H1 (cell line): ENCODE data around the gene SRP9. TPM values are rescaled to one million over a fixed set of nuclear protein-coding genes. Genes with fewer than 3 reads are reported as not detected.

Source experiments
- CTCF ChIA-PET: fragments of 300-600 bp; sonication (Branson Sonifier 250); formaldehyde crosslinking; loops from one replicate; lab custom pipeline; 2021; ENCODE audit not compliant: partially characterized antibody; lab: Charles Lee
- POLR2A ChIA-PET: fragments of 300-600 bp; sonication (Branson Sonifier 250); formaldehyde crosslinking; loops from one replicate; lab custom pipeline; 2021; ENCODE audit warnings: inconsistent platforms; ENCODE audit not compliant: partially characterized antibody; lab: Charles Lee
- DNase-seq, 2 experiments: peaks; one replicate each; pipeline versions ENCODE4 v3.0.0 to v3.0.0-alpha.2; 2010 to 2022; ENCODE audit warnings: low spot score in 2 of 2, low read depth in 1 of 2, mixed read lengths in 1 of 2
- FAIRE-seq: peaks from 2 replicates; lab custom pipeline; 2011; peaks lifted over from hg19 to GRCh38; lab: Jason Lieb, UNC
- H2AFZ ChIP-seq: 2 replicates; pipeline ENCODE4 v1.8.1; 2012; ENCODE audit warnings: low read length, inconsistent platforms
- H2AK5ac ChIP-seq: 2 replicates; pipeline ENCODE4 v1.6.1; 2013; ENCODE audit warnings: low read depth, low read length
- H2BK120ac ChIP-seq: replicated peaks from 2 replicates; pipeline ENCODE3; 2013; ENCODE audit warnings: low read depth, low read length, inconsistent platforms
- H2BK12ac ChIP-seq: 2 replicates; pipeline ENCODE4 v1.6.1; 2013; ENCODE audit warnings: low read depth, low read length
- H2BK15ac ChIP-seq: 2 replicates; pipeline ENCODE4 v1.6.1; 2013; ENCODE audit warnings: low read length
- H2BK20ac ChIP-seq: 2 replicates; pipeline ENCODE4 v1.6.1; 2013; ENCODE audit warnings: low read length
- H2BK5ac ChIP-seq: 2 replicates; pipeline ENCODE4 v1.6.1; 2013; ENCODE audit warnings: low read depth, low read length
- H3K14ac ChIP-seq: 2 replicates; pipeline ENCODE4 v1.6.1; 2013; ENCODE audit warnings: inconsistent platforms; ENCODE audit not compliant: insufficient read length
- H3K18ac ChIP-seq: 2 replicates; pipeline ENCODE4 v1.6.1; 2013; ENCODE audit warnings: low read length; ENCODE audit errors: extremely low read depth
- H3K23ac ChIP-seq: 2 replicates; pipeline ENCODE4 v1.6.1; 2013; ENCODE audit warnings: inconsistent platforms; ENCODE audit not compliant: insufficient read length
- H3K23me2 ChIP-seq: 2 replicates; pipeline ENCODE4 v1.6.1; 2013; ENCODE audit warnings: low read depth, low read length
- H3K27ac ChIP-seq: 2 replicates; pipeline ENCODE4 v1.6.1; 2011; ENCODE audit warnings: low read depth, low read length, inconsistent platforms
- H3K27me3 ChIP-seq, 4 experiments: replicated peaks in 1 of 4; 1 replicate in 1 of 4; 2 replicates in 3 of 4; pipeline versions ENCODE4 v1.6.1 to v1.8.1; 2011 to 2013; ENCODE audit warnings: low read length in 3 of 4, mild to moderate bottlenecking in 3 of 4, inconsistent platforms in 2 of 4, mixed read lengths in 2 of 4, moderate library complexity in 1 of 4; ENCODE audit not compliant: control insufficient read depth in 3 of 4, insufficient read depth in 3 of 4; ENCODE audit errors: extremely low read depth in 1 of 4
- H3K36me3 ChIP-seq, 4 experiments: 2 replicates each; pipeline versions ENCODE4 v1.6.1 to v1.8.1; 2011 to 2013; ENCODE audit warnings: mild to moderate bottlenecking in 4 of 4, low read length in 3 of 4, moderate library complexity in 2 of 4, control low read depth in 1 of 4, inconsistent platforms in 1 of 4; ENCODE audit not compliant: insufficient read depth in 4 of 4, control insufficient read depth in 2 of 4
- H3K4ac ChIP-seq: replicated peaks from 2 replicates; pipeline ENCODE3; 2013; ENCODE audit warnings: low read length, low read depth, mixed read lengths, inconsistent platforms; ENCODE audit not compliant: insufficient read length
- H3K4me1 ChIP-seq, 4 experiments: replicated peaks in 1 of 4; 1 replicate in 1 of 4; 2 replicates in 3 of 4; pipeline versions ENCODE4 v1.6.1 to v1.8.1; 2011 to 2013; ENCODE audit warnings: low read length in 3 of 4, inconsistent platforms in 2 of 4, mixed read lengths in 1 of 4; ENCODE audit not compliant: insufficient read depth in 4 of 4, control insufficient read depth in 3 of 4
- H3K4me2 ChIP-seq, 2 experiments: 2 replicates each; pipeline versions ENCODE4 v1.6.1 to v1.8.1; 2011 to 2013; ENCODE audit warnings: low read depth in 2 of 2, low read length in 2 of 2, control low read depth in 1 of 2, inconsistent platforms in 1 of 2, mild to moderate bottlenecking in 1 of 2; ENCODE audit not compliant: insufficient read depth in 1 of 2
- H3K4me3 ChIP-seq, 4 experiments: fragments of 200-600, 300-600 bp in 1 of 4; sonication (generic), shearing (Covaris generic), sonication (Bioruptor Twin) in 1 of 4; 2 replicates each; pipeline versions ENCODE4 v1.5.1 to v1.8.1; 2011 to 2016; ENCODE audit warnings: low read length in 4 of 4, low read depth in 3 of 4, control low read depth in 2 of 4, inconsistent platforms in 2 of 4, mild to moderate bottlenecking in 2 of 4, mixed read lengths in 1 of 4, moderate library complexity in 1 of 4; ENCODE audit not compliant: insufficient read depth in 2 of 4; ENCODE audit errors: extremely low read depth in 1 of 4
- H3K56ac ChIP-seq: replicated peaks from 2 replicates; pipeline ENCODE3; 2013; ENCODE audit warnings: low read depth, mild to moderate bottlenecking, mixed read lengths, low read length, inconsistent platforms; ENCODE audit not compliant: insufficient read length
- H3K79me1 ChIP-seq: 2 replicates; pipeline ENCODE4 v1.6.1; 2013; ENCODE audit warnings: low read depth, low read length, control low read depth
- H3K79me2 ChIP-seq, 2 experiments: 2 replicates each; pipeline versions ENCODE4 v1.6.1 to v1.8.1; 2012 to 2013; ENCODE audit warnings: low read length in 2 of 2, mild to moderate bottlenecking in 2 of 2, inconsistent platforms in 1 of 2; ENCODE audit not compliant: insufficient read depth in 2 of 2, control insufficient read depth in 1 of 2
- H3K9ac ChIP-seq, 4 experiments: replicated peaks in 1 of 4; 1 replicate in 1 of 4; 2 replicates in 3 of 4; pipeline versions ENCODE4 v1.6.1 to v1.8.1; 2011 to 2013; ENCODE audit warnings: low read depth in 3 of 4, low read length in 3 of 4, control low read depth in 2 of 4, mild to moderate bottlenecking in 2 of 4, moderate library complexity in 2 of 4, inconsistent platforms in 1 of 4; ENCODE audit errors: extremely low read depth in 1 of 4
- H3K9me3 ChIP-seq, 2 experiments: 2 replicates each; pipeline versions ENCODE4 v1.6.1 to v1.8.1; 2012 to 2013; ENCODE audit warnings: mild to moderate bottlenecking in 2 of 2, moderate library complexity in 2 of 2, control low read depth in 1 of 2, inconsistent platforms in 1 of 2, low read depth in 1 of 2, low read length in 1 of 2, mixed read lengths in 1 of 2; ENCODE audit not compliant: insufficient read depth in 2 of 2
- H4K20me1 ChIP-seq, 2 experiments: replicated peaks in 1 of 2; 2 replicates each; pipeline versions ENCODE3 to v1.8.1; 2011 to 2013; ENCODE audit warnings: inconsistent platforms in 2 of 2, low read length in 2 of 2, mild to moderate bottlenecking in 1 of 2; ENCODE audit not compliant: insufficient read depth in 2 of 2, control insufficient read depth in 1 of 2
- H4K5ac ChIP-seq: 2 replicates; pipeline ENCODE4 v1.6.1; 2013; ENCODE audit warnings: low read length, low read depth, mixed read lengths, inconsistent platforms; ENCODE audit not compliant: insufficient read length
- H4K8ac ChIP-seq: 2 replicates; pipeline ENCODE4 v1.8.0; 2013; ENCODE audit warnings: mild to moderate bottlenecking, moderate library complexity, low read length, inconsistent platforms; ENCODE audit not compliant: insufficient read depth; ENCODE audit errors: extremely low read depth
- H4K91ac ChIP-seq: replicated peaks from 2 replicates; pipeline ENCODE3; 2013; ENCODE audit warnings: low read length, mixed read lengths, inconsistent platforms; ENCODE audit not compliant: insufficient read length
- CBX5 ChIP-seq: fragments of 300-800, 300-1000 bp; sonication (generic); IDR thresholded peaks from 2 replicates; pipeline ENCODE4 v1.7.1; 2016; ENCODE audit warnings: antibody characterized with exemption, low read length, low read depth
- CREB1 ChIP-seq: IDR thresholded peaks from 2 replicates; pipeline ENCODE4 v1.6.1; 2012; ENCODE audit warnings: inconsistent platforms
- HDAC6 ChIP-seq: IDR thresholded peaks from one replicate; pipeline ENCODE4 v1.7.1; 2012; ENCODE audit warnings: low read depth, mild to moderate bottlenecking, inconsistent platforms, low read length, moderate library complexity
- KDM5A ChIP-seq: fragments of 200-600 bp; IDR thresholded peaks from 2 replicates; pipeline ENCODE4 v1.7.1; 2012; ENCODE audit warnings: mild to moderate bottlenecking, low read length, inconsistent platforms, mixed read lengths
- POLR2A ChIP-seq, 2 experiments: IDR thresholded peaks; 1 replicate in 1 of 2; 2 replicates in 1 of 2; pipeline ENCODE4 v1.6.1; 2011; ENCODE audit warnings: low read depth in 2 of 2, low read length in 2 of 2, mild to moderate bottlenecking in 2 of 2; ENCODE audit errors: control extremely low read depth in 1 of 2
- RAD21 ChIP-seq, 2 experiments: IDR thresholded peaks in 1 of 2; conservative IDR thresholded peaks in 1 of 2; 2 replicates each; pipeline ENCODE4 v1.6.1; 2011; ENCODE audit warnings: low read depth in 2 of 2, low read length in 2 of 2, improper control_type of control experiment in 1 of 2, inconsistent platforms in 1 of 2, mild to moderate bottlenecking in 1 of 2, moderate library complexity in 1 of 2
- SIX5 ChIP-seq: IDR thresholded peaks from 2 replicates; pipeline ENCODE4 v1.6.1; 2011; ENCODE audit warnings: mild to moderate bottlenecking, low read depth, low read length
- SP1 ChIP-seq: IDR thresholded peaks from 2 replicates; pipeline ENCODE4 v1.6.1; 2011; ENCODE audit warnings: low read depth, low read length
- SRF ChIP-seq: IDR thresholded peaks from 2 replicates; pipeline ENCODE4 v1.6.1; 2011; ENCODE audit warnings: mild to moderate bottlenecking, low read depth, low read length, moderate library complexity
- TEAD4 ChIP-seq: IDR thresholded peaks from 2 replicates; pipeline ENCODE4 v1.6.1; 2012; ENCODE audit warnings: low read depth, low read length, inconsistent platforms, mixed read lengths
- WGBS, 2 experiments: shearing (Covaris generic) in 1 of 2; methylation state at CpG; one replicate each; pipeline versions ENCODE4 v1.1.6 to v1.1.7; 2013 to 2015; ENCODE audit warnings: low lambda C conversion rate in 2 of 2, mixed read lengths in 2 of 2, inconsistent platforms in 1 of 2, low coverage in 1 of 2, missing lambda C conversion rate in 1 of 2; ENCODE audit not compliant: insufficient replicate concordance in 2 of 2, insufficient coverage in 1 of 2, insufficient read length in 1 of 2; ENCODE audit errors: extremely low coverage in 1 of 2, missing lambda C conversion rate in 1 of 2; 5-methylcytosine and 5-hydroxymethylcytosine counted together
- polyA plus RNA-seq, 7 experiments: library from polyadenylated mRNA; depleted of rRNA in 3 of 7; stranded (reverse) in 5 of 7; unstranded in 2 of 7; fragments of >200 nt in 5 of 7; fragments of 200-250 nt in 2 of 7; gene quantifications; 1 replicate in 5 of 7; 2 replicates in 1 of 7; 4 replicates in 1 of 7; pipeline versions ENCODE4 v1.2.1 to v1.2.3, GENCODE V29; 2011 to 2013; ENCODE audit warnings: missing spikeins in 2 of 7, mixed read lengths in 2 of 7
- total RNA-seq: library from RNA; stranded (reverse); fragmentation: NEBNext Ultra II Directional; extraction: Animal tissue kit (Norgen Biotek cat#: 25700); gene quantifications from 2 replicates; pipeline ENCODE4 v1.2.1, GENCODE V29; 2021
- TF ChIP-seq, protein P1 (sequence below): IDR thresholded peaks from 2 replicates; pipeline ENCODE4 v1.6.1; 2012; ENCODE audit warnings: inconsistent platforms
- TF ChIP-seq, protein P2 (sequence below): IDR thresholded peaks from 2 replicates; pipeline ENCODE4 v1.6.1; 2012; ENCODE audit warnings: inconsistent platforms
- TF ChIP-seq, protein P3 (sequence below): IDR thresholded peaks from 2 replicates; pipeline ENCODE4 v1.6.1; 2011; ENCODE audit warnings: low read length, improper control_type of control experiment

The SRP9 gene
- total and polyA plus RNA-seq, 2 of the 8 experiments (the other 6 are each of a cell fraction or from before 2014, with no cell fraction given) = 446 to 572 TPM

DNA sequence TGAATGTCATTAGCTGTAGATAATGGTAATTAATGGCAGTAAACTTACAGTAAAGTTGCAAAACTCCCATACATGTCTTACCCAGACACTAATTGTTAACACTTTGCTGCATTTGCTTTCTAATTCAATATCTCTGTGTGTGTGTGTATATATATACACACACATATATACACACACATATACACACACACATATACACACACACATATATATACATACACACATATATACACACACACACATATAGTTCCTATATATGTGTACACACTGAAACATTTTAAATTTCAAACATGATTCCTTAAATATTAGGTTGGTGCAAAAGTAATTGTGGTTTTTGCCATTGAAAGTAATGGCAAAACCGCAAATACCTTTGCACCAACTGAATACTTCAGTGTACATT is 28.6 kb downstream of the SRP9 start:
- H2AFZ ChIP-seq = no peak overlapping the region
- H3K18ac ChIP-seq = no peak overlapping the region
- no peak overlapping the region for H2BK12ac ChIP-seq
- no peak overlapping the region for H3K4me2 ChIP-seq
- peaks cover 4% of the 10 kb centered on the region; the same call in 1 of the 2 replicates for H3K23me2 ChIP-seq
- H4K20me1 ChIP-seq = no peaks in the 10 kb centered on the region
- no peak overlapping the region for H2BK15ac ChIP-seq
- no peak for FAIRE-seq
- no peak overlapping the region for H3K27ac ChIP-seq
- H3K56ac ChIP-seq = no peak overlapping the region
- H4K8ac ChIP-seq = no peak overlapping the region
- no peak overlapping the region for H2BK5ac ChIP-seq
- peaks cover 0 to under 1% (median 0%) of the 10 kb centered on the region in 4 experiments; a peak in 1 of 7 replicates for H3K27me3 ChIP-seq
- no peaks in the 10 kb centered on the region for H3K79me1 ChIP-seq
- no peak overlapping the region for H4K91ac ChIP-seq
- no peaks in the 10 kb centered on the region for H3K79me2 ChIP-seq
- no peak overlapping the region for H3K9ac ChIP-seq
- H2AK5ac ChIP-seq = no peak overlapping the region
- no peak overlapping the region for H3K14ac ChIP-seq
- no peaks in the 10 kb centered on the region for H3K9me3 ChIP-seq
- DNase-seq = no peak
- H2BK20ac ChIP-seq = no peak overlapping the region
- H3K36me3 ChIP-seq = no peaks in the 10 kb centered on the region
- no peak overlapping the region for H3K4ac ChIP-seq
- 89% methylated on average over 1 of the region's 1 CpG; no CpG with 5 or more reads in 1 of the 2 experiments for WGBS, 2 experiments
- H3K23ac ChIP-seq = no peak overlapping the region
- ChIA-PET POLR2A (interaction anchor here (0.6 to 1.2 kb wide), 3 partner anchors 25 to 1342 kb away, joined by 3 to 4 read pairs (median 3); partner anchors contain the start of gene SRP9), CTCF (interaction anchor here (0.7 to 1.4 kb wide), 3 partner anchors 29 to 335 kb away, joined by 3 read pairs; partner anchors contain the start of gene SRP9)
- peaks cover 1 to 6% (median 1%) of the 10 kb centered on the region in 4 experiments; a peak in 4 of 7 replicates for H3K4me1 ChIP-seq
- no peak overlapping the region for H3K4me3 ChIP-seq
- no peak overlapping the region for H2BK120ac ChIP-seq
- H4K5ac ChIP-seq = no peak overlapping the region
- TF ChIP-seq SIX5 (no peak), CBX5 (no peak), KDM5A (no peak), POLR2A (IDR thresholded peaks at IDR 0.05; ENCODE audit: control extremely low read depth in 1 of 2, low read depth in 2 of 2, low read length in 2 of 2) (no peak), SP1 (no peak), RAD21 (IDR thresholded peaks at IDR 0.05 in 1 of 2, conservative IDR thresholded peaks at IDR 0.05 in 1 of 2; ENCODE audit: low read depth in 2 of 2, low read length in 2 of 2) (no peak), HDAC6 (no peak), SRF (no peak), TEAD4 (no peak), CREB1 (no peak)
- TF ChIP-seq, protein P1, sequence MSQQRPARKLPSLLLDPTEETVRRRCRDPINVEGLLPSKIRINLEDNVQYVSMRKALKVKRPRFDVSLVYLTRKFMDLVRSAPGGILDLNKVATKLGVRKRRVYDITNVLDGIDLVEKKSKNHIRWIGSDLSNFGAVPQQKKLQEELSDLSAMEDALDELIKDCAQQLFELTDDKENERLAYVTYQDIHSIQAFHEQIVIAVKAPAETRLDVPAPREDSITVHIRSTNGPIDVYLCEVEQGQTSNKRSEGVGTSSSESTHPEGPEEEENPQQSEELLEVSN = no peak
- TF ChIP-seq, protein P2, sequence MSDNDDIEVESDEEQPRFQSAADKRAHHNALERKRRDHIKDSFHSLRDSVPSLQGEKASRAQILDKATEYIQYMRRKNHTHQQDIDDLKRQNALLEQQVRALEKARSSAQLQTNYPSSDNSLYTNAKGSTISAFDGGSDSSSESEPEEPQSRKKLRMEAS = no peak
- TF ChIP-seq, protein P3, sequence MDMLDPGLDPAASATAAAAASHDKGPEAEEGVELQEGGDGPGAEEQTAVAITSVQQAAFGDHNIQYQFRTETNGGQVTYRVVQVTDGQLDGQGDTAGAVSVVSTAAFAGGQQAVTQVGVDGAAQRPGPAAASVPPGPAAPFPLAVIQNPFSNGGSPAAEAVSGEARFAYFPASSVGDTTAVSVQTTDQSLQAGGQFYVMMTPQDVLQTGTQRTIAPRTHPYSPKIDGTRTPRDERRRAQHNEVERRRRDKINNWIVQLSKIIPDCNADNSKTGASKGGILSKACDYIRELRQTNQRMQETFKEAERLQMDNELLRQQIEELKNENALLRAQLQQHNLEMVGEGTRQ = no peak
